Ishikawa (cell line): ENCODE measurements around the gene TSBP1.
A peak's percentile ranks its signal among the peaks of the same experiment; 100 is the strongest.

ENCODE experiments used
- CEBPB ChIP-seq: IDR thresholded peaks from 2 replicates; pipeline ENCODE4 v1.6.1; 2012
- CREB1 ChIP-seq: IDR thresholded peaks from 2 replicates; pipeline ENCODE4 v1.6.1; 2012; ENCODE audit warnings: low read depth
- EGR1 ChIP-seq: IDR thresholded peaks from 2 replicates; pipeline ENCODE4 v1.6.1; 2012
- EP300 ChIP-seq: IDR thresholded peaks from 2 replicates; pipeline ENCODE4 v1.6.1; 2012; ENCODE audit warnings: borderline replicate concordance
- FOXM1 ChIP-seq: IDR thresholded peaks from 2 replicates; pipeline ENCODE4 v1.6.1; 2012; ENCODE audit warnings: low read depth, borderline replicate concordance
- NFIC ChIP-seq: IDR thresholded peaks from 2 replicates; pipeline ENCODE4 v1.6.1; 2012
- RAD21 ChIP-seq: IDR thresholded peaks from 2 replicates; pipeline ENCODE4 v1.6.1; 2012; ENCODE audit warnings: low read depth
- REST ChIP-seq: IDR thresholded peaks from 2 replicates; pipeline ENCODE4 v1.6.1; 2012; ENCODE audit warnings: low read depth, mild to moderate bottlenecking
- TAF1 ChIP-seq: IDR thresholded peaks from 2 replicates; pipeline ENCODE4 v1.6.1; 2012; ENCODE audit warnings: low read depth, mild to moderate bottlenecking
- TCF12 ChIP-seq: IDR thresholded peaks from 2 replicates; pipeline ENCODE4 v1.6.1; 2012; ENCODE audit warnings: low read depth
- TEAD4 ChIP-seq: IDR thresholded peaks from 2 replicates; pipeline ENCODE4 v1.6.1; 2012
- YY1 ChIP-seq: IDR thresholded peaks from 2 replicates; pipeline ENCODE4 v1.6.1; 2012; ENCODE audit warnings: low read depth
- ZBTB7A ChIP-seq: IDR thresholded peaks from 2 replicates; pipeline ENCODE4 v1.6.1; 2012; ENCODE audit warnings: low read depth
- TF ChIP-seq, protein P1 (sequence below): IDR thresholded peaks from 2 replicates; pipeline ENCODE4 v1.6.1; 2012
- TF ChIP-seq, protein P2 (sequence below): IDR thresholded peaks from 2 replicates; pipeline ENCODE4 v1.6.1; 2012

The TSBP1 gene

GRCh38 chr6:32290886-32291450 is 80.7 kb downstream of the TSBP1 start:
- TF ChIP-seq NFIC (no peak), CREB1 (no peak), EP300 (no peak), TAF1 (no peak), CEBPB (no peak)

- TF ChIP-seq ZBTB7A = no peak
- no peak for TF ChIP-seq TEAD4
- TF ChIP-seq, protein P1, sequence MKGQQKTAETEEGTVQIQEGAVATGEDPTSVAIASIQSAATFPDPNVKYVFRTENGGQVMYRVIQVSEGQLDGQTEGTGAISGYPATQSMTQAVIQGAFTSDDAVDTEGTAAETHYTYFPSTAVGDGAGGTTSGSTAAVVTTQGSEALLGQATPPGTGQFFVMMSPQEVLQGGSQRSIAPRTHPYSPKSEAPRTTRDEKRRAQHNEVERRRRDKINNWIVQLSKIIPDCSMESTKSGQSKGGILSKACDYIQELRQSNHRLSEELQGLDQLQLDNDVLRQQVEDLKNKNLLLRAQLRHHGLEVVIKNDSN = no peak
- TF ChIP-seq REST = no peak
- no peak for TF ChIP-seq NFIC
Measured at GRCh38 chr6:32288426-32288825, 83.3 kb downstream of the TSBP1 start.

GRCh38 chr6:32271429-32271828 is 100.3 kb downstream of the TSBP1 start:
- TF ChIP-seq EGR1 (no peak), YY1 (no peak), CREB1 (no peak), FOXM1 (no peak), TAF1 (no peak), CEBPB (no peak)
- TF ChIP-seq, protein P1 = no peak

- TF ChIP-seq CREB1 (no peak), EGR1 (no peak), TEAD4 (no peak)
Measured at GRCh38 chr6:32267035-32267434, 104.7 kb downstream of the TSBP1 start.

GRCh38 chr6:32255199-32256153 is 116.2 kb downstream of the TSBP1 start:
- TF ChIP-seq TEAD4 (peak; percentile 73), RAD21 (peak; percentile 40; the same call in 1 of the 2 replicates), EP300 (no peak), ZBTB7A (peak; percentile 77; the same call in 1 of the 2 replicates), TCF12 (peak; percentile 34; the same call in 1 of the 2 replicates)
- TF ChIP-seq, protein P1 = no peak

GRCh38 chr6:32254761-32255198 is 116.9 kb downstream of the TSBP1 start:
- TF ChIP-seq, protein P1 = no peak
- TF ChIP-seq RAD21 (no peak), NFIC (no peak), CREB1 (no peak), TCF12 (no peak), TAF1 (no peak), FOXM1 (no peak), YY1 (no peak), CEBPB (no peak), TEAD4 (no peak), EP300 (no peak)
- TF ChIP-seq, protein P2, sequence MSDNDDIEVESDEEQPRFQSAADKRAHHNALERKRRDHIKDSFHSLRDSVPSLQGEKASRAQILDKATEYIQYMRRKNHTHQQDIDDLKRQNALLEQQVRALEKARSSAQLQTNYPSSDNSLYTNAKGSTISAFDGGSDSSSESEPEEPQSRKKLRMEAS = no peak

- TF ChIP-seq EGR1 (no peak), EP300 (no peak), FOXM1 (no peak), RAD21 (no peak), REST (no peak), TEAD4 (no peak), ZBTB7A (no peak), TCF12 (no peak), CEBPB (no peak), CREB1 (no peak), TAF1 (no peak), NFIC (no peak), YY1 (no peak)
- TF ChIP-seq, protein P2 = no peak
- TF ChIP-seq, protein P1 = no peak
Measured at GRCh38 chr6:32252331-32253009, 119.2 kb downstream of the TSBP1 start.
